ENCODE results near the gene LTBP1.

LTBP1 gene

GRCh38 chr2:33077844-33078243 is 131.1 kb downstream of the LTBP1 start:
- DNase-seq (ENCODE audit: low read depth) = no peak

DNA sequence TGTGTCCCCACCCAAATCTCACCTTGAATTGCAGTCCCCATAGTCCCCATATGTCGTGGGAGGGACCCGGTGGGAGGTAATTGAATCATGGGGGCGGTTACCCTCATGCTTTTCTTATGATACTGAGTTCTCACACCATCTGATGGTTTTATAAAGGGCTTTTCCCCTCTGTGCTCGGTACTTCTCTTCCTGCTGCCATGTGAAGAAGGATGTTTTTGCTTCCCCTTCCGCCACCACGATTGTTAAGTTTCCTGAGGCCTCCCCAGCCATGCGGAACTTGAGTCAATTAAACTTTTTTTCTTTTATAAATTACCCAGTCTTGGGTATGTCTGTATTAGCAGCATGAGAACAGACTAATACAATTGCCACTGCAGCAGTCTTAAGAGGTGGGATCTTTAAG is 134.9 kb downstream of the LTBP1 start:
- DNase-seq (ENCODE audit: low read depth) = no peak

DNA sequence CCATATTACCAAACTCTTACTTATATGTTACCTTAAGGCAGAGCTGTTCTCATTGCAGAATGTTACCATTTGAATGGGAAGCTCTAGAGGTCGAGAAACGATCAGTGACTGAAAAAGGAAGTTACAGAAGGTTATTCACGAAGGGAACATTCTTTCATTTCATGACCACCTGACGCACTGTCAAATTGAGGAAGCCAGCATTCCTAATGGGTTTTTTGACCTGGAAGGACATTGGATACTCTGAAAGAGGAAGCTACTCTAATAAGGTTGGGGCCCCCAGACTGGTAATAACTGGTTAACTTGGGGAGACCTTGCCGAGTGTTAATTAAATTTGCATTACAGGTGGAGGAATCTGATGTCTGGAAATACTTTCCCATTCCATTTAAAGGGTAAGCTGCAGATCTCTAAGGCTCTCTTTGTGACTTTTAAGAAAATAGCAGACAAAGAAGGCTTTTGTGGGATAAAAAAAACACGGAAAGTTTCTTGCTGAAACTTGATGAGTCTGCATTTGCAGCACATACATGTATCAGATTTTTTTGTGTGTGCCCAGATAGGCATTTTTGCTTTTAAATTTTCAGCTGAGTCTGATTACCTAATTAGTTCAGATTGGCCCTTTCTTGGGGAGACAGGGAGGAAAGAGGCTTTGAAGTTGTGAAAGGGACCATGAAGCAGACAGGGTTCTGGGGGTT is 137.1 kb downstream of the LTBP1 start:
- no peak for DNase-seq (ENCODE audit: low read depth)

GRCh38 chr2:33084433-33084832 is 137.7 kb downstream of the LTBP1 start:
- no peak for DNase-seq (ENCODE audit: low read depth)

DNA sequence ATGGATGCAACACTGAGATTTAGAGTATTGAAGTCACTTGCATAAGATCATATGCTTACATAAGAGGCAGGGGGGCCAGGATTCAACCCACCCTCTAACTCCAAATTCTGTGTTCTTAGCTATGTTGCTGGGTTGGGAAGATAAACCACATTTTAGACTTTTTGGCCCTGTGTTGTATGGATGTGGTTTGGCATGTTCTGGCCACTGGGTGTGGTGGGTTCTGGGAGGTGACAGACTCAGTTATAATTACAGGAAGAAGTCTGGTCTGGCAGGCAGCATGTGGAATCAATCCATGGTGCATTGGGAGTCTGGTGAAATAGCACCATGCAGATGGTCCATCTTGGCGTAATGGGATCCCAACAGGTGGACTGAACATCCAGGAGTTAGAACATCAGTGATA is 138.9 kb downstream of the LTBP1 start:
- peak; percentile 30 for DNase-seq (ENCODE audit: low read depth)

DNA sequence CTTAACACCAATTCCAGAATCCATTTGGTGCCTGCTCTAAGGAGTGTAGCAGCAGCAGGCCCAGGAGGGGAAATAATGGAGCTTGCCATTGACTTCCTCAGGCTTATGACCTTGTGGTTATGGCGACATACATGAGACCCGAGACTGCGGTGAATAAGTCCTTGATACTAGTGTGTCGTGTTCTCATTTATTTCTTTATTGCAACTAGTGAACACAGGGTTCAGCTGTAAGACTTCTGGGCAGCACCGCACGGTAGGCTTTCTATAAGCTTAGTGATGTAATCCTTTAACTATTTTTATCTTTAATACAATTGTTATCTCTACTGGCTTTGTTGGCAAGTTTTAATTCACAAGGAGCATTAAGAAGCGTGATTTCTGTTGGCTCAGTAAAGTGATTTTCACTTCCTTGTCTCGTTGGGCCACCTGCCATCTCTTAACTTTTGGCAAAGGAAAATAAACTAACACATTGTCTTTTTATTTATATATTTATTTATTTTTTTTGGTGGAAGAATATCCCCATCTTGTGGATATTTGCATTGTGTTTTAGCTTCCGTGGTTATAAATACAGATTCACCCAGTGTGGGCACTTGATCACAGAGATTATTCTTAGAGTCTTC is 139.8 kb downstream of the LTBP1 start:
- no peak for DNase-seq (ENCODE audit: low read depth)

GRCh38 chr2:33090553-33091134 is 143.9 kb downstream of the LTBP1 start:
- no peak for DNase-seq (ENCODE audit: low read depth)

- no peak for DNase-seq (ENCODE audit: low read depth)
Observed at GRCh38 chr2:33091541-33092123, 144.9 kb downstream of the LTBP1 start.

DNA sequence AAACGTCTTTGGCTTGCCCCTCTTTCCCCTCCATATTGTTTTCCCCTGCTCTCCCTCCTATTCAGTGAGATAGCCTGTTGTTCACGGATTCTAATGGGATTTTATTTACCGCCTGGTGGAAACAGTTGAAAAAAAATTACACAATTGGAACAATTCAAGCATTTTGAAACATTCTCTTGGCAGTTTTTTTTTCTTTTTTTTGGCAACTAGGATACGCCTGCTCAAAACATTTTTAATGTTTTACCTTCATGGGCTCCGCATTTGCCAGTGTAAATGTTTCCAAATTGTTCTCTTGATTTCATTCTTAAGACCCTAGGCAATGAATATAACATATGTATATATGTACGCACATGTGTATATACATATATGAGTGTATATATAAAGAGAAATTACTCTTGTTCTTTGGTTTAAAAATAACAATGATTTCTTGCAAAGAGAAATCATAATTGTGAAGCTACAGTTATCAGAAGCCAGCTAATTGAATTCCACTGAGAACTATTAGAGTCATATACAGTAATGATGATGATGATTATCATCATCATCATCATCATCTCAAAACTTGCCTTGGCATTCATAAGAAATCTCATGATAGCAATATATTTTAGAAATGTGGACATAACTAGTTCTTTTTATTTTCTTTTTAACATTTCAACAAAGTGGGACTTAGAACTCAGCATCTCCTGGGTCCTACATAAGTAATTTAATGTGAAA is 146.7 kb downstream of the LTBP1 start:
- no peak for DNase-seq (ENCODE audit: low read depth)

GRCh38 chr2:33094303-33094702 is 147.6 kb downstream of the LTBP1 start:
- DNase-seq (ENCODE audit: low read depth) = no peak

GRCh38 chr2:33099989-33100388 is 153.2 kb downstream of the LTBP1 start:
- DNase-seq (ENCODE audit: low read depth) = no peak

DNA sequence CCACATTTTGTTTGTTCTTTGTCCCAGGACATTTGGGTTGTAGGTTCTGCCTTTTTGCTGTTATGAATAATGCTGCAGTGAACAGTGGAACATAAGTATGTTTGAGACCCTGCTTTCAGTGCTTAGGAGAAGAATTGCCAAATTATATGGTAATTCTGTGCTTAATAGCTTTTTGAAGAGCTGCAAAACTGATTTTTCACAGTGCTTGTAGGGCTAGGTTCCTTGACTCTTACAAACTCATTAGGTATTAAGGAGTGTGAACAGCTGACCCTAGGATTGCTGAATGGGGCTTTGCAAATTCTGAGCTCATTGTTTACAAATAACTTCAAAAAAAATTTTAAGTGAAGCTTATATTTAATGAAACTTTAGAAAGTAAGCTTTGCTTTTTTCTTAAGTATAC is 154.2 kb downstream of the LTBP1 start:
- no peak for DNase-seq (ENCODE audit: low read depth)

GRCh38 chr2:33104052-33104623 is 157.4 kb downstream of the LTBP1 start:
- peak; percentile 41 for DNase-seq (ENCODE audit: low read depth)

DNA sequence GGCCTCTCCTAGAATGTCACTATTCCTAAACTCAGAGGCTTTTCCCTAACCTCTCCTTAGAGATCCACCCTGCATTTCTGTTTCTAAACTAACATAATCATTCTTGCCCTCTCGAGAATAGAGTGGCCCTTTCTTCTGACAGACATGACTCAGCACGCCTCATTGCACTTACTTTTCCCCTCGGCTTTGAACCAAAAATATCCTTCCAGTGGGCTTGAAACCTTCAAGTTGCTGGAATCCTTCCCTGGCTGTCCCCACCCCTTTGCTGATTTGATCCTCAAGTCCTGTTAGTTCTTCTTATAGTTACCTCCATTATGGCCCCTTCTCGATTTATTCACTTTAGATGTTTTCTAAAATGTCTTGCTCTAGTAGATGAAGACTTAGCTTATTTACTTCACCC is 158.0 kb downstream of the LTBP1 start:
- no peak for DNase-seq (ENCODE audit: low read depth)

DNA sequence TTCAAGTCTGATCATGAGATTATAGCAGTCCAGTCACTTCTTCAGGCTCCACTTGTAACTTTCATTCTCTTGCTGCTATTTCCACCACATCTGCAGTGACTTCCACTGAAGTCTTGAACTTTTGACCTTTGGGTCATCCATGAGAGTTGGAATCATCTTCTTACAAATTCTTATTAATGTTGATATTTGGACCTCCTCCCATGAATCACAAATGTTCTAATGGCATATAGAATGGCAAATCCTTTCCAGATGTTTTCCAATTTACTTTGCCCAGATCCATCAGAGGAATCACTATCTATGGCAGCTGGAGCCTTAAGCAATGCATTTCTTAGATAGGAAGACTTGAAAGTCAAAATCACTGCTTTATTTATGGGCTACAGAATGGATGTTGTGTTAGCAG is 159.4 kb downstream of the LTBP1 start:
- DNase-seq (ENCODE audit: low read depth) = no peak

- DNase-seq (ENCODE audit: low read depth) = no peak
Observed at GRCh38 chr2:33107690-33108482, 161.1 kb downstream of the LTBP1 start.

DNA sequence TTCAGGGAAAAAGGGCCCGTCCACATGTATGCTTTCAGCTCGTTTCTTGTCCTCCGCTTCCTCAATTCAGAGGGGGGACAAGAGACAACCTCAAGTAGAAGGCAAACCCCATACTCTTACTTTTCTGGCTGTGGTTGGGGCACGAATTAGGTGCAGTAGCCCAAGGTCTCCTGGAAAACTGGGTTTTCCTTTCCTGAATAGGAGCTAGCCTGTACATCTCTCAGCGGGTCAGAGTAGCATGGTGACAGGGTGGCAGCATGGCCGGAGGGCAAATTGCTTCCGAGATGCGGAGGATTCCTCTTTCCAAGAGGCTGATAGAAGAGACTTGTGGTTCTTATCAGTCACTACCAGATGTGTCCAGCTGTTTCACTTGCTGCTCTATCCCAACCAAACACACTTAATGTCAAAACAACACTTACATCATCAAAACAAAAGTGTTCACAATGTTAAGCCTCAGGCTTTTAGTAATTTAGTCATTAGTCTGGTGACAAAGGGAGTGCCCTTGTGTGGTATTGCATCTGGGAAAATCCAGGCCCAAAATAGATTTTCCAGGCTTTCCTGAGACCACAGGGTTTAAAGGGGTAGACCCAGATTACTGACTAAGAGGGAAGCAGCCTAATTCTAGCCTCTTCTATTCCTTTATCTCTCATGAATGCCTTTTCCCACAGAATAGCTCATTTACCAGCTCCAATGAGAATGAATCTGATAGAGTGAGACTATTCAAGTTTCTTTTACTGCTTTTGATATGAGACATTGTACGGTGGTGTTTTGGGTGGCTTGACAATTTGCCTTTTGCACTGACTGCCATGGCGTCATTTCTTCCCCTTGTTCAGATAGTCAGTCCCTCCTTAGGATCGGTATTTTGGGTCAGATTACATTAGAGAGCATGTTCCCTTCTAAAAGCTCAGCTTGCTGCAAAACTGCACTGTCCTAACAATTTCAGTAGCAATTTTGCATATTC is 162.0 kb downstream of the LTBP1 start:
- no peak for DNase-seq (ENCODE audit: low read depth)

DNA sequence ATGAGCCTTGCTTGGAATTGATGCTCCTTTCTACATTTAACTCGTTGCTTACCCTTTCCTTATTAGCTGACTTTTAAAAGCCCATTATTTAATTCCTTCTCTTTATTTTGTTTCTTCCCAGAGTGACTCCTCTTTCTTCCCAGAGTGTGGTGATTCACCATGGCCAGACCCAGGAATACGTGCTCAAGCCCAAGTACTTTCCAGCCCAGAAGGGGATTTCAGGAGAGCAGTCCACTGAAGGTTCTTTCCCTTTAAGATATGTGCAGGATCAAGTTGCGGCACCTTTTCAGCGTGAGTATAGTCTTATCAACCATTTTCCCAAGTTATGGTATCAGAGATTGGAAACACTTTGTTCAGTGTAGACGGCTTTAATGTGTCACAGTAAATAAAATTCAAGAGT is 163.7 kb downstream of the LTBP1 start:
- no peak for DNase-seq (ENCODE audit: low read depth)

GRCh38 chr2:33111002-33111446 is 164.3 kb downstream of the LTBP1 start:
- DNase-seq (ENCODE audit: low read depth) = no peak

DNA sequence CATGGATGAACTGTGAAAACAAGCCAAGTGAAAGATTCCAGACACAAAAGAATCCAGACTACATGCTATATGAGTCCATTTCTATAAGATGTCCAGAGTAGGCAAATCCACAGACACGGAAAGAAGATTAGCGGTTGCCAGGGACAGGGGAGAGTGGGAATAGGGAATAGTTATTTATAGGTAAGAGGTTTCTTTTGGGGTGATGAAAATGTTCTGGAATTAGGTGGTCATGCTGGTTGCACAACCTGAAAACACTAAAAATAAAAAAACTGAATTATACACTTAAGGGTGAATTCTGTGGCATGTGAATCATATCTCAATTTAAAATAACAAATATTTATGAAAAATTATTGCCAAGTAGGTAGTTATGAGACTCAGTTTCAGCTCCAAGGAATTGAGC is 168.4 kb downstream of the LTBP1 start:
- DNase-seq (ENCODE audit: low read depth) = no peak
